Mesenteric fat pad (tissue), 1 donor: ENCODE results near the gene CBX7. TPM values are rescaled to one million over a fixed set of nuclear protein-coding genes. Genes with fewer than 3 reads are reported as not detected.

ENCODE experiments used
- DNase-seq: peaks from one replicate; pipeline ENCODE4 v3.0.0-alpha.2; 2020; ENCODE audit warnings: low spot score
- total RNA-seq: library from RNA; stranded (reverse); fragmentation: NEBNext Ultra II Directional; extraction: Animal tissue kit (Norgen Biotek cat#: 25700); gene quantifications from one replicate; pipeline ENCODE4 v1.2.1, GENCODE V29; 2021
- donor health status: DM: yes; HTN: yes; CAD: no.

The CBX7 gene
- total RNA-seq, 1 donor from 2014 or later: 30.8 TPM

- DNase-seq: no peak
Measured at GRCh38 chr22:39148026-39148726, 4.3 kb downstream of the CBX7 start.

GRCh38 chr22:39147335-39148025 is 5.0 kb downstream of the CBX7 start:
- DNase-seq: no peak

GRCh38 chr22:39146256-39147101 is 6.0 kb downstream of the CBX7 start:
- DNase-seq: no peak

- DNase-seq: no peak
Measured at GRCh38 chr22:39144101-39144767, 8.2 kb downstream of the CBX7 start.

GRCh38 chr22:39142088-39142680 is 10.3 kb downstream of the CBX7 start:
- DNase-seq: no peak

- DNase-seq: no peak
Measured at GRCh38 chr22:39139933-39140332, 12.5 kb downstream of the CBX7 start.

GRCh38 chr22:39138357-39138997 is 14.0 kb downstream of the CBX7 start:
- DNase-seq: no peak

GRCh38 chr22:39136317-39136716 is 16.2 kb downstream of the CBX7 start:
- DNase-seq: no peak

GRCh38 chr22:39135092-39135896 is 17.2 kb downstream of the CBX7 start:
- no peak for DNase-seq

- DNase-seq: no peak
Measured at GRCh38 chr22:39134366-39135091, 18.0 kb downstream of the CBX7 start.

- no peak for DNase-seq
Measured at GRCh38 chr22:39133871-39134270, 18.6 kb downstream of the CBX7 start.

GRCh38 chr22:39132871-39133524 is 19.5 kb downstream of the CBX7 start:
- no peak for DNase-seq

GRCh38 chr22:39132281-39132680 is 20.2 kb downstream of the CBX7 start:
- DNase-seq: no peak

GRCh38 chr22:39130892-39131855 is 21.3 kb downstream of the CBX7 start:
- DNase-seq: no peak

- DNase-seq: no peak
Measured at GRCh38 chr22:39130152-39130704, 22.3 kb downstream of the CBX7 start.

- DNase-seq: no peak
Measured at GRCh38 chr22:39129746-39130145, 22.7 kb downstream of the CBX7 start.

- DNase-seq: no peak
Measured at GRCh38 chr22:39129081-39129480, 23.4 kb downstream of the CBX7 start.
